Fibroblast of skin of right biceps (primary cell): Measurements from ENCODE around the gene NOX1.

Experiments used
- DNase-seq: peaks from one replicate; pipeline ENCODE4 v3.0.0-alpha.2; 2013

The NOX1 gene

DNA sequence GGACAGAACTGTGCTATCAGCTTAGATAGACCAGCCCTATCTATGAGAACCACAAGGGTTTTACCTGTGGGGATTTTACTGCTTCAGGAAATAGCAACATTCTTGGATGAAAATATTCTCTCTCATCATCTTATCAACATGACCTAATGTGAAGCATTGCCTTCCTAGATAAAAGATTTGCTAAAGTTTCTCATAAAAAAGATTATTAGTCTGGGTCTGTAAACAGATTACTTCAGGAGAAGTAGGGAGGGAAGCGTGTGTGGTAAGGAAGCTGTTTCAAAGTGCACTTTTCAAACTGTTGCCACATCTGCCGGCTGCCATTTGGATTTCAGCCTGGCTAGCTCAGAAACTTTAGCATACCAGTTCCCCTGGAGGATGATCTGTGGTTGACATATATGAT lies at the start of gene NOX1:
TSS of gene NOX1 (minus strand) at position 35 of the 400 bp plus-strand sequence. CDS start 220 bp downstream, outside the sequence.
- no peak for DNase-seq

DNA sequence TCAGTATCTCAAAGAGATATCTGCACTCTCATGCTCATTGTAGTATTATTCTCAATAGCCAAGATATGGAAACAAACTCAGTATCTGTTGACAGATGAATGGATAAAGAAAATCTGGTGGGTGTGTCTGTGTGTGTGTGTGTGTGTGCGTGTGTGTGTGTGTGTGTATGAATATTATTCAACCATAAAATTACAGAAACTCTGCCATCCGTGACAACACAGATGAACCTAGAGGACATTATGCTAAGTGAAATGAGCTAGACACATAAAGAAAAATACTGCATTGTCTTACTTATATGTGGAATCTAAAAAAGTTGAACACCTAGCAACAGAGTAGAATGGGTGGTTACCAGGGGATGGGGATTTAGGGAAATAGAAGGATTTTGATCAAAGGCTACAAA lies 41.4 kb upstream of the NOX1 start:
- no peak for DNase-seq

- no peak for DNase-seq
Measured at GRCh38 chrX:100913111-100913510, 39.0 kb upstream of the NOX1 start.

- no peak for DNase-seq
Measured at GRCh38 chrX:100911731-100912130, 37.6 kb upstream of the NOX1 start.

DNA sequence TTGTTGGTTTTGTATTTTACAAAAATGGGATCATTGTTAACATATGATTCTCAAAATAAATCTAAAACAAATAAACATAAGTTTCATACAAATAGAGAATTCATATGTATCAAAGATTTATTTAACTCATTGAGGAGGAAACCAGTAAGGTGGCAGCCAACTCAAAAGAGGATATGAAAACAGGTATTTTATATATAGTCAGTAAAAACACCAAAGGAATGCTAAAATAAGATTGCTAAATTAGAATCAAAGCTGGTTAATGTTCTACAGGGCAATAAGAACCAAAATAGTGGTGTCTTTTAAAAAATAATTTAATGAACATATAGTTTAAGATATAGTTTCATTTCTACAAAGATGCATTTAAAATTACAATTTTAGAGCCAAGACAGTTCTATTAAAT lies 31.5 kb upstream of the NOX1 start:
- no peak for DNase-seq

DNA sequence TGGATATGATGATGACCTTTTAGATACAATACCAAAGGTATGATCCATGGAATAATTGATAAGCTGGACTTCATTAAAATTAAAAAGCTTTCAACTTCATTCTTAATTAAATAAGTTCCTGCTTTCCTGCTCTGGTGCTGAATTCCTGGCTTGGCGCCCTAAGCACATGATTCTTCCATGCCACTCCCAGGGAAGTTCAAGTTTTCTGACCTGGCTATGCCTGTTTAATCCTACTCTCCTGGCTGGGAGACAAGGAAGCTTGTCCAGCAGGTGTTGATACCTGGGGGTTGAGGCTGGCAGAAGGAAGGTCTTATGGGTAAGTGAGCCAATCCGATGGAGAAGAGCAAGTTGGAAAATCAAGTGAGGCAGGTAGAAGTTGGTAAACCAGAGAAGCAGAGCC lies 30.3 kb upstream of the NOX1 start:
- no peak for DNase-seq

- DNase-seq = peak; percentile 12
Measured at GRCh38 chrX:100895365-100896075, 21.4 kb upstream of the NOX1 start.

- no peak for DNase-seq
Measured at GRCh38 chrX:100883654-100884053, 9.5 kb upstream of the NOX1 start.

DNA sequence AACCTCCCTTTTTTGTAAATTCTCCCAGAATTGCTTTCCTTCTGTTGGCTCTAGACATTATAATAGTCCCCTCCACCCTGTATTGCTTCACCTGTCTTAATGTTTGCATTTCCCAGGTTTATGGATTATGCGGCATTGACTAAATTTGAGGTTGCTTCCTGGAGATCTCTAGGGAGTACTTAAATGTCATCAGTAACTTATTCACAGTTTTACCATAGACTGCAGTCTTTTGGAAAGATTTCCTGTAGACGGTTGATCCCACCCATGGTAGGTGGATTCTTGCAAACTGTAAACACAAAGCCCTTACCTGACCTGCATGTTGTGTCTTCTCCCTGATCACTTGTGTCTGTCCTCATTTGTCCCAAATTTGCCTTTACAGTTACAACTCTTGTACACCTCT lies 6.2 kb upstream of the NOX1 start:
- no peak for DNase-seq

DNA sequence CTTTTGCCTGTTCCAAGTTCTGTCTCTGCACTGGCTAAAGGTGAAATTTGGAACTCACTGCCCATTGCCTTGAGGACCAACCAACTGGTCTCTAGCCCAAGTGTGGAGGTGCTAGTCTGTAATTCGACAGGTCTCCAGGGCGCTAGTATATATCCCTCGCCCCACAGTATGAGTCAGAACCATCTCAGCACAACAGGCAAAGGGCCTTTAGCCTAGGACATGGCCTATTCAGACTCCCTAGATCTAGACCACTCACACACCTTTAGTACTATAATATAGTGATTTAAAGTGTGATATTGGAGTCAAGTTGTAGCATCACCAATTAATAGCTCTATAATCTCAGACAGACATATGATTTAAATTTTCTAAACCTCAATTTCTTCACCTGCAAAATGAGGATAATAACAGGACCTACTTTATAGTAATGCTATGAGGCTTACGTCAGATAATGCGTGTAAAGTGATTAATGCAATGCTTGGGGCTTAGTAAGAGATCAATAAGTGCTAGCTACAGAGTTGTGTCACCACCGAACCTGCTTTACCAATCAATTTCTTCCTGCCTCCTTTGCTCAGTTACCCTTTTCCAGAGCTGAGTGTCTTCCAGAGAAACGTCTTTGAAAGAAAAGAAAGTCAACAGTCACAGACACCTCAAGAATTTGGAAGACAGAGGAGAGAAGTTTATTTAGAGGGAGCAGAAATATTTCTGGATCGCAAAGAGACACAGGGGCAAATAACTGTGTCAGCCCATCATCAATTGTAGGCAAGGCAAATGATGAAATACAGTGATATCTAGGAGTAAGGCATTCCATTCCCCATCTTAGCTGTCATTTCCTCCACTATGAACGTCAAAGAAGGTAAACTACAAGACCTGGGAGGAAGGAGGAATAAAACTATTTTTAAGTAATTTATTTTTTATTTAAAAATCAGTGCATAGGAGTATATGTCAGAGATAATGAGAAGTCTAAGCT lies 2.3 kb downstream of the NOX1 start:
- peak; percentile 25 for DNase-seq

DNA sequence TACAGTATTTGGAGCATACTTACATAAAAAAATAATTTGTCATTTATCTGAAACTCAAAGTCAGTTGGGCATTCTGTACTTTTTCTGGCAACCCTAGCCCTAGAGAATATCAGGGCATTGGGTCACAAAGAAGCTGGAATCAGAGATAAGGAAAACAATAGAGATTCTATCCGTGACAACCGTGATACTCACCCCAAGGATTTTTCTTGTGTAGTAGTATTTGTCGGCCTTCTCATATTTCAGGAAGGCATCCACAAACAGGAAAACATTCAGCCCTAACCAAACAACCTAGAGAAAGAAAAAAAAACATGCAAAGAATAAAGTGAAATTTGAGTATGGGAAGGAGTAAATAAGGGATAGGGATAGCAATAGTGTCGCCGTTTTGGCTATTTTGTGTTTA lies 3.6 kb downstream of the NOX1 start:
- DNase-seq = no peak

DNA sequence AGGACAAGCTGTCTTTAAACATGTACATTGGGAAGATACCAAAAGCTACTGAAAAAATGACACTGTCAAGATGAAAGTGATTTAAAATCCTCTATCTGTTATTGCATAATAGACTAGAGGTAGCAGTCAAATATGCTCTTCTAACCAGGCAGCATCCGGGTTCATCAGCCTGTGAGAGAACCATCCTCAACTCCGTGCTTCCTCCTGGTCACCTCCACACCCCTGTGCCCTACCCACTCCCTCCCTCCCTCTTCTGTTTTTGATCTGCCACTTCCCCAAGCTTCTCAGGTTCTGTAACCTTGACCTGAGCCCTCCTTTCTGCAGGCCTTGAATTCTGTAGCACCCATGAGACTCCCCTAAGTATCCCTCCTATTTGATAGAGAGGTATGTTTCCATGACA lies 5.9 kb downstream of the NOX1 start:
- no peak for DNase-seq

- peak; percentile 4 for DNase-seq
Measured at GRCh38 chrX:100864657-100865391, 9.3 kb downstream of the NOX1 start.

DNA sequence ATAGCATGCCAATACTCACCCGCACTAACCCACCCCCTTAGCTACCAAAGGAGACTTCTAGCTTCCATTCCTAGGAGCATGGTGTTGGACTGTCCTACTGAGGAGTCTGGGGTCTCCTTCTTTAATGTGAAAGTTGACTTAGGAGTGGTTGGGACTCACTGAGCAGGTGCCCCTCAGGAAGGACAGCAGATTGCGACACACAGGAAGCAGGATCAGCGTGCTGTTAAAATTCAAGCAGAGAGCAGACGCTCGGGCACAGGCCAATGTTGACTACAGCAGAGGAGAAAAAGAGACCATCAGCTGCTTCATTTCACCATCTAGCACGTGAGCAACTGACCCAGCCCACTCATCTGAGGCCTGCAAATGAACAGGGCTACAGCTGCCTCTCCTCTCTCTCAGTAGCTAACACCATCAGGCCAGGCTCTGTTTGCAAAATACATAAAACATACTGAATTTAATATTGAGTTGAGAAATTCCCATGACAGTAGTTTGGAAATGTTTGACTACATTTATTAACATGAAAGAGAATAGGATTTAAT lies 10.8 kb downstream of the NOX1 start:
- DNase-seq = no peak

DNA sequence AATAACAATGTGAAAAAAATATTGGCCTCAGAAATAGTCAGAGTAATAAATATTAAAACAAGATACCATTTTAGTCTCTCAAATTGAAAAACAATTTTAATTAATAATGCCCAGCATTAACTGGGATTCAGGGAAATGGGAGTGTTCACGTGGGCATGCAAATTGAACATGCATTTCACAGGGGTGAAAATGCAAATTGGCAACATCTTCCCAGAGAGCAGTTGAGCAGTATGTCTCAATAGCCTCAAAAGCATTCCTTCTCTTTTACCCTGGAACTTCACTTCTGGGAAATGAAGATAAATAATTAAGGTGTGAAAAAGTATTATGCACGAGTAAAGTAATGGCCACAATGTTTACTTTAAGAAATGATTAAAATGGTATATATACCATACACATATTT lies 21.3 kb downstream of the NOX1 start:
- DNase-seq = no peak

GRCh38 chrX:100850317-100850716 lies 23.8 kb downstream of the NOX1 start:
- DNase-seq = no peak

DNA sequence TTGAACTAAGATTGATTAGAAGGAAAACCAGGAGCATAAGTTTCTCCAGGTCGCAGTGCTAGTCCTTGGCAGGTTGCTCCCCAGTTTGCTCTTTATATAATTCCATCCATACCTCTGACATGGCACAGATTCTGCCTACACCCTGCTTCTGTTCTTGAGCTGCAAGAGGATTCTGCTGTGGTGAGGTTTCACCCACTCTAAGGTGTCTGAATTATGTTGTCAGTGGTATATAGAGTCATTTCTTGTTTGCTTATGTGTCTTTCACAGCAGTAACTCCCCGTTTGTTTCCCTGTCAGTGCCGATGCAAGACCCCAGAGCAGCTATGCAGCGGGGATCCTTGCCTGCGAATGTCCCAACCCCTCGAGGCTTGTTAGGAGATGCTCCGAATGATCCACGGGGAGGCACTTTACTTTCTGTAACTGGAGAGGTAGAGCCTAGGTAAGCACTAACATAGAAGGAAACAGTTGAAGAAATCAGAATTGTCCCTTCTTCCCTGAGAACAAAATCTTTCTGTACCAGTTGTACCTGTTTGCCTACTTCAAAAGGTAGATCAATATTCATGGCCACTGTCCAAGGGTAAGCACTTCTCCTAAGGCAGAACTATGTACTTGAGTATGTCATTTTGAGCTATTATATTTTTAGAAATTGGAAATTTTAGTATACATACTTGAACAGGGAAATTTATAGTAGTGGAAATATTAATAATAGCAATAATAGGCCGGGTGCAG lies 42.8 kb downstream of the NOX1 start:
- no peak for DNase-seq

DNA sequence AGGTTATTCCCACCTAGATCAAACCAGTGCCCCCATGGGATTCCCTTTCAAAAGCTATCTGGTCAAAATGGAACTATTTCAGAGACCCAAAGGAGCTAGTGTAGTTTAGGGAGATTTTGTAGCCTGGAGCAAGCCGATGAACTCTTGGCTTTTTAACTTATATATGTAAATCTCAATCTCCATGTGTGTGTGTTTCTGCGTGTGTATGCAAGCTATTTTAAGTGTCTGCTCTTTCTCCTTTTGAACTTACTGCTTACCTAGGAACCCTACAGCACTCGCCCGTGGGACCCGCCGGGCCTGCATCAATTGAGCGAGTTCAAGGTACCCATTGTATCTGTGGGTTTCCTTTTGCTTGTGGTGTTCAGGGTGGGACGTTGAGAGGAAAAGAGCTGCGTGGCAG lies 43.6 kb downstream of the NOX1 start:
- DNase-seq = no peak

DNA sequence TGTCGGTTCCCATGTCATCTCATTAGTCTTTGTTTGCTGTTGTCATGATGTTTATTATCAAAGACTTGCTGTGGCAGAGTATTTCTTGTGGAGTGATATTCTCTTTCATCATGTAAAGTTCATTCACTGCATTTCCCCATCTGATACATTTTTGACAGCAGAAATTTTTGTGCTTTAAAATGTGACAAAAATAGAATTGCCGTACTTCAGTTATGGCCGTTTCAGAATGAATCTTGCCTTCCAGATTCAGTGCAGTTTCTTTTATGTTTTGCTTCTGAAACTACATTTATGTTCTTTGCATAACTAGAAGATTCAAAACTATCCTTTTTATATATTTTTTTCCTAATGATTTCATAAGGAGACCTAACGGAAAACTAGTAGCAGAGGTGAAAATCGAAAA lies 44.0 kb downstream of the NOX1 start:
- no peak for DNase-seq

DNA sequence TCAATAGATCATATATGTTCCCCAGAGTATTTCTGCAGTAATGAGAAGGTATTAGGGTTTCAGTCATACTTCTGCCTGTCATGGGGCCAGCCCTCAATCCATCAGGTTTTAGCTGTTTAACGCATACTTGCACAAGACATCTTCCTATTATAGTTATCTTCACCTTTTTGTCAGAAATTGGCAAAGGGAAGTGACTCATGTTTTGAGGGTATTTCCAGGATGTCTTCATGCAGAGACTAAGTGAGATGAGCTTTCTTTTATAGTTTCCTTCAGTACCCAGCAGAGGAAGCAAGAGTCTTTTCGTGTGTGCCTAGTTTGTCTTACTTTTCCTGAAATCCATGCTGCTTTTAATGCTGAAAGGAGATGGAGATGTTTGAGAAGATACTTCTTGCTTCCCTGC lies 44.4 kb downstream of the NOX1 start:
- peak; percentile 7 for DNase-seq

- DNase-seq = peak; percentile 81
Measured at GRCh38 chrX:100819837-100820666, 54.1 kb downstream of the NOX1 start, which contains the start of gene CSTF2. CSTF2 (plus strand) TSS chrX:100820391; CDS start chrX:100820417, 26 bp downstream.

DNA sequence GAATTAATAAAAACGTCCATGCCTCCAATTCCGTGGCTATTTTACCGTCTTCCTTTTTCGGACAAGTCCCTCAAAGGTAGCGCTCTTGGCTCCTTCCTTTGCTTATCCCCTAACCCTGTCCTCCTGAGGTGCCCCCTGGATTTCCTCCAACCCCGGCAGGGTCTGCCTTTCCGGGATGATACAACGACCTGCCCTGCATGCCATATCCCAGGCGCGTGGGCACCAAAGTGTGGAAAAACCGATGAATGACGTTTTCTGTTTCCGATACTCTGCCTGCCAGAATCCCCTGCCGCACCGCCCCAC lies 54.7 kb downstream of the NOX1 start:
- DNase-seq = no peak
